ENCODE results near the gene LRRTM4. TPM values are rescaled to one million over a fixed set of nuclear protein-coding genes. Genes with fewer than 3 reads are reported as not detected.
A peak's percentile ranks its signal among the peaks of the same experiment; 100 is the strongest.

The LRRTM4 gene
- total RNA-seq, 1 experiment from 2014 or later: 12.0 TPM

DNA sequence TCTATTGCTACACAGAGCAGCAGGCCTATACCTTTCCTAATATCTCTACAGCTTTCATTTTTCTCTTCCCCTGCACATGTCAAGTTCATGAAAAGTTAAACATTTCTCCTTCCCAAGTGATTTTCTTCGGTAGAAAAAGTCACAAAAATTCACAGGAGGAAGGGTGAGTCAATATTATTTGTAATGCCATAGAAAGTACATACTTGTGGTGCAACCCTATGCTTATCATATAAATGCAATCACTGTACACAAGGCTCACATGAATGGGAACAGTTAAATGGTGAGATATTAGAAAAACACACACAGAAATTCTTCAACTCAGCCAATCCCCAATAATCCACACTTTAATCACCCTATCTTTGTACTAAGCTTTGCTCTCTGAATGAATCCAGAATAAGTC, 651.6 kb downstream of the LRRTM4 start:
- Histone ChIP-seq H3K4ac (ENCODE audit: low read depth, low read length) (no peak overlapping the region), H4K8ac (replicated peaks; ENCODE audit: insufficient read length, low read depth, low read length) (no peak overlapping the region), H3K79me1 (ENCODE audit: insufficient read depth, low read depth, low read length, poor library complexity, severe bottlenecking) (no peaks in the 10 kb centered on the region), H3K23ac (ENCODE audit: insufficient read length, low read depth, low read length) (no peak overlapping the region), H3K27ac (ENCODE audit: insufficient read length, low read depth, low read length) (no peak overlapping the region), H3K56ac (ENCODE audit: insufficient read length, low read depth, low read length) (no peak overlapping the region), H3K27me3 (ENCODE audit: insufficient read depth, low read length) (no peaks in the 10 kb centered on the region), H3K9me3 (ENCODE audit: control insufficient read depth, low read depth, low read length) (no peaks in the 10 kb centered on the region), H3K79me2 (ENCODE audit: insufficient read depth, low read length) (no peaks in the 10 kb centered on the region), H3K23me2 (ENCODE audit: insufficient read length, low read depth, low read length, poor library complexity, severe bottlenecking) (no peaks in the 10 kb centered on the region), H3K9ac (ENCODE audit: extremely low read depth, insufficient read length, low read length) (no peak overlapping the region), H2BK15ac (ENCODE audit: low read depth, low read length) (no peak overlapping the region), H2BK12ac (ENCODE audit: insufficient read length, low read depth, low read length) (no peak overlapping the region), H2AK5ac (ENCODE audit: insufficient read length, low read length) (no peak overlapping the region), H3K4me2 (ENCODE audit: insufficient read depth, insufficient read length, low read length) (no peak overlapping the region), H4K91ac (ENCODE audit: insufficient read length, low read depth, low read length) (no peak overlapping the region), H4K5ac (ENCODE audit: insufficient read length, low read depth, low read length) (no peak overlapping the region), H3K14ac (ENCODE audit: insufficient read depth, low read length) (no peak overlapping the region), H2AFZ (ENCODE audit: low read length) (no peak overlapping the region), H2BK20ac (ENCODE audit: low read depth, low read length, poor library complexity, severe bottlenecking) (no peak overlapping the region), H4K20me1 (ENCODE audit: control insufficient read depth, insufficient read depth, insufficient read length) (no peaks in the 10 kb centered on the region), H3K4me1 (ENCODE audit: insufficient read depth, low read length) (no peaks in the 10 kb centered on the region), H2BK5ac (ENCODE audit: insufficient read length, low read length) (no peak overlapping the region), H2BK120ac (ENCODE audit: low read depth, low read length, poor library complexity, severe bottlenecking) (no peak overlapping the region), H3K18ac (ENCODE audit: insufficient read length, low read depth, low read length) (no peak overlapping the region), H3T11ph (ENCODE audit: low read length) (no peak overlapping the region)
- no peak overlapping the region for H3K4me3 Mint-ChIP-seq
- H3K36me3 Mint-ChIP-seq (ENCODE audit: insufficient read depth in 1 of 3, low read depth in 3 of 3): no peaks in the 10 kb centered on the region
- no peak for DNase-seq
- H3K27me3 Mint-ChIP-seq (ENCODE audit: low read depth): no peaks in the 10 kb centered on the region
- H3K27ac Mint-ChIP-seq: peak overlapping the region in 1 of 3 experiments; percentile 65; a peak in 2 of 7 replicates
- no peaks in the 10 kb centered on the region for H3K9me3 Mint-ChIP-seq
- H3K4me1 Mint-ChIP-seq: peaks cover 0 to 5% of the 10 kb centered on the region in 2 experiments; a peak in 2 of 4 replicates
- no peak for TF ChIP-seq CTCF (conservative IDR thresholded peaks at IDR 0.05)
- no CpG with 5 or more reads among the region's 1 CpG for WGBS (ENCODE audit: extremely low coverage, insufficient read length, low lambda C conversion rate)
